GM10248 (cell line): Measurements from ENCODE around the gene PPP2R2B.

Experiments
- CTCF ChIA-PET: fragments of 300-600 bp; sonication (Branson Sonifier 250); formaldehyde crosslinking; extraction: SDS; loops from one replicate; lab custom pipeline; 2021; ENCODE audit warnings: antibody characterized with exemption; lab: Yijun Ruan, JAX
- POLR2A ChIA-PET: fragments of 350-650 bp; sonication (Branson Sonifier 250); formaldehyde crosslinking; extraction: SDS; loops from one replicate; lab custom pipeline; 2020; ENCODE audit warnings: antibody characterized with exemption; lab: Yijun Ruan, JAX
- DNase-seq: peaks from one replicate; pipeline ENCODE4 v3.0.0; 2012; ENCODE audit errors: extremely low spot score
- CTCF ChIP-seq: IDR thresholded peaks from 2 replicates; pipeline ENCODE4 v1.5.1; 2012; ENCODE audit warnings: mild to moderate bottlenecking, low read depth; ENCODE audit errors: extremely low read depth, missing control alignments, control extremely low read depth

PPP2R2B gene

GRCh38 chr5:146912874-146913273, 34.3 kb upstream of the PPP2R2B start:
- DNase-seq: no peak
- CTCF ChIA-PET: no interaction called here
- TF ChIP-seq CTCF: no peak
- POLR2A ChIA-PET: no interaction called here

GRCh38 chr5:146910239-146910638, 31.7 kb upstream of the PPP2R2B start:
- ChIA-PET CTCF (interaction anchor here (1.3 to 2.2 kb wide), 3 partner anchors 9 to 23 kb away, joined by 3 to 8 read pairs (median 4); no protein-coding TSS in a partner anchor), POLR2A (no interaction called here)
- no peak for TF ChIP-seq CTCF
- no peak for DNase-seq

GRCh38 chr5:146909255-146910068, 30.9 kb upstream of the PPP2R2B start:
- POLR2A ChIA-PET: no interaction called here

GRCh38 chr5:146906803-146907202, 28.2 kb upstream of the PPP2R2B start:
- ChIA-PET POLR2A (no interaction called here), CTCF (interaction anchor here (0.8 to 1.3 kb wide), 3 partner anchors 60 to 354 kb away, joined by 3 read pairs; no protein-coding TSS in a partner anchor)
- DNase-seq: no peak
- TF ChIP-seq CTCF: no peak

More at GRCh38 chr5:146909255-146910068, 30.9 kb upstream of the PPP2R2B start:
- no peak for TF ChIP-seq CTCF
- CTCF ChIA-PET: interaction anchor here (1.2 to 2.2 kb wide), 6 partner anchors 9 to 37 kb away, joined by 3 to 8 read pairs (median 4); no protein-coding TSS in a partner anchor
- DNase-seq: no peak

GRCh38 chr5:146904890-146905289, 26.3 kb upstream of the PPP2R2B start:
- ChIA-PET POLR2A (no interaction called here), CTCF (no interaction called here)
- no peak for DNase-seq
- TF ChIP-seq CTCF: no peak

- POLR2A ChIA-PET: no interaction called here
- no peak for TF ChIP-seq CTCF
- CTCF ChIA-PET: no interaction called here
- DNase-seq: no peak
These were observed 25.2 kb upstream of the PPP2R2B start for GRCh38 chr5:146903789-146904188.
